ENCODE measurements around the gene SNTG2. TPM values are rescaled to one million over a fixed set of nuclear protein-coding genes. Genes with fewer than 3 reads are reported as not detected.

SNTG2 gene
- total RNA-seq, 2 donors from 2014 or later = 2.4 TPM; not detected in 1

DNA sequence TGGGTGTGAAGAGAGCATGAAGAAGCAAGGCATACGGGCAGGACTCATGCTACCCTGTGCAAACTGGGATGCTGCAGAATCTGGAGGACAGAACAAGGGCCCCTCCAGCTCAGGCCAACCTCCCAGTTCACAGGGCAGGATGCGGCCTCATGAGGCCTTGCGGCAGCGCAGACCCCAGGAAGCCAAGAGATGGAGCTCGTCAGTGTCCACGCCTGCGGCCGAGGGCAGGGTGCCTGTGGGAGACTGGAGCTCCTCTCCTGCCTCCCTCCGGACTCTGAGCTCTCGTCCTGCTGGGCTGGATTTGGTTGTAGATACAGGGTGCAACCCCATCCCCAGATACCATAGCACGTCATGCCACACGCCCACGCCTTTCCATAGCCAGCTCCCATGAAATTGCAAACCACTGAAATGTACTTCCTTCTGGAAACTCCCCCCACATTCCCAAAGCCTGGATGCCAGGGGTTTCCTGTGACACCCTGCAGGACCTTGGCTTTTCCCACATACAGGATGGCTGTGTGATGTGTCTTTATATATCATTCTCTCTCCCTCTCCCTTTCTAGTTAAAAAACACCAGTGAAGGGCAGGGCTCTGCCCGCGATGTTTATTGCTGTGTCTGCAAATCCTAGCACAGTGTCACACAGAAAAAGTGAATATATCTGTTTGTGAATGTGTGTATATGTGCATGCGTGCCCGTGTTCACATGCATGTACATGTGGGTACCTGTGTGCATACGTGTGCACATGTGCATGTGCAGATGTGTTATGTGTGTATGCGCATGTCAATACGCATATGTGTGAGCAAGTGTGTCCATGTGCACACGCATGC, 12.3 kb upstream of the SNTG2 start:
- DNase-seq (ENCODE audit: low spot score) = no peak
- Histone ChIP-seq H3K36me3 (no peaks in the 10 kb centered on the region), H3K4me3 (no peak overlapping the region), H3K4me1 (no peaks in the 10 kb centered on the region), H3K27ac (no peak overlapping the region), H3K27me3 (no peaks in the 10 kb centered on the region), H3K9me3 (no peaks in the 10 kb centered on the region)
- TF ChIP-seq CTCF (IDR thresholded peaks at IDR 0.05) = no peak

DNA sequence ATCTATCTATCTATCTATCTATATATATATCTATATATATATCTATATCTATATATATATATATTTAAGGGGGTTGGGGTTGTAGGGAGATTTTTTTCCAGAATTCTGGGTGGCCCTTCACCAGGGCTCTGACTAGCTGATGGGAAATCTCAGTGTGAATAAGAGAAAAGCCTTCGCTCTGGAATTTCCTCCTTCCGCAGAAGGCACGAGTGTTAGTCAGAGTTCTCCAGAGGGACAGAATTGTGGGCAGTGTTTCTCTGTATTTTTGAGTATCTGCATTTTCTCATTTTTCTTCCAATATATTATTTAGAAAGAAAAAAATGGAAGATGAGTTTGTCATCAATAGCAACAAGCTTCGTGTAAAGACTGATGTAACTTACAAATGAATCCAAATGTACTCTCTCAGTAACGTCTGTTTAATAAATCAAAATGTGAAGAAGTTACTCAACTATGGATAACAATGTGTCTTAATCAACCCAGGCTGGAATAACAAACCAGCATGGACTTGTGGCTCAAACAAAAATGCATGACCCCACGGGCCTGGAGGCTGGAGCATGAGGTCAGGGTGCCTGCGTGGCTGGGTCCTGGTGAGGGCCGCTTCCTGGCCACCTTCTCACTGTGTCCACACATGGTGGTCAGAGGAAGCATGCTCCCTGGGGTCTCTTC, 10.6 kb upstream of the SNTG2 start:
- Histone ChIP-seq H3K4me3 (no peak overlapping the region), H3K4me1 (no peaks in the 10 kb centered on the region), H3K9me3 (peaks cover 0 to 8% of the 10 kb centered on the region in 2 donors), H3K27me3 (no peaks in the 10 kb centered on the region), H3K36me3 (no peaks in the 10 kb centered on the region), H3K27ac (no peak overlapping the region)
- no peak for DNase-seq (ENCODE audit: low spot score)
- TF ChIP-seq CTCF (IDR thresholded peaks at IDR 0.05) = no peak

- Histone ChIP-seq H3K27ac (no peak overlapping the region), H3K36me3 (no peaks in the 10 kb centered on the region), H3K9me3 (peaks cover 0 to 10% of the 10 kb centered on the region in 2 donors), H3K4me3 (no peak overlapping the region), H3K4me1 (no peaks in the 10 kb centered on the region), H3K27me3 (no peaks in the 10 kb centered on the region)
- DNase-seq (ENCODE audit: low spot score) = no peak
- TF ChIP-seq CTCF (IDR thresholded peaks at IDR 0.05) = no peak
Observed at GRCh38 chr2:941871-942270, 8.8 kb upstream of the SNTG2 start.

GRCh38 chr2:942775-943460, 7.7 kb upstream of the SNTG2 start:
- Histone ChIP-seq H3K27me3 (no peaks in the 10 kb centered on the region), H3K4me3 (no peak overlapping the region)

GRCh38 chr2:943461-943797, 7.2 kb upstream of the SNTG2 start:
- H3K27me3 ChIP-seq = no peaks in the 10 kb centered on the region

More at GRCh38 chr2:942775-943460, 7.7 kb upstream of the SNTG2 start:
- H3K27ac ChIP-seq = no peak overlapping the region
- no peak for TF ChIP-seq CTCF (IDR thresholded peaks at IDR 0.05)
- peaks cover 0 to 10% of the 10 kb centered on the region in 2 donors for H3K9me3 ChIP-seq
- no peak for DNase-seq (ENCODE audit: low spot score)
- no peaks in the 10 kb centered on the region for H3K36me3 ChIP-seq
- H3K4me1 ChIP-seq = no peaks in the 10 kb centered on the region

More at GRCh38 chr2:943461-943797, 7.2 kb upstream of the SNTG2 start:
- no peak overlapping the region for H3K27ac ChIP-seq
- no peaks in the 10 kb centered on the region for H3K4me1 ChIP-seq
- no peak for TF ChIP-seq CTCF (IDR thresholded peaks at IDR 0.05)
- peaks cover 0 to 10% of the 10 kb centered on the region in 2 donors for H3K9me3 ChIP-seq
- DNase-seq (ENCODE audit: low spot score) = no peak
- no peaks in the 10 kb centered on the region for H3K36me3 ChIP-seq
- H3K4me3 ChIP-seq = no peak overlapping the region
